H1 (cell line): ENCODE measurements around the gene PPP1R10. TPM values are rescaled to one million over a fixed set of nuclear protein-coding genes. Genes with fewer than 3 reads are reported as not detected.

ENCODE experiments used
- HDAC2 ChIP-seq, 2 experiments: fragments of 300-600 bp in 1 of 2; sonication (generic) in 1 of 2; IDR thresholded peaks; 2 replicates each; pipeline ENCODE4 v1.6.1; 2011 to 2012; ENCODE audit warnings: low read depth in 2 of 2, low read length in 2 of 2, mild to moderate bottlenecking in 2 of 2, moderate library complexity in 2 of 2, borderline replicate concordance in 1 of 2, inconsistent platforms in 1 of 2
- NANOG ChIP-seq: IDR thresholded peaks from 2 replicates; pipeline ENCODE4 v1.6.1; 2011; ENCODE audit warnings: low read length, low read depth, mild to moderate bottlenecking, inconsistent platforms; ENCODE audit not compliant: insufficient read depth, poor library complexity, severe bottlenecking
- RFX5 ChIP-seq: IDR thresholded peaks from 2 replicates; pipeline ENCODE4 v1.6.1; 2011; ENCODE audit warnings: low read depth, low read length, improper control_type of control experiment, borderline replicate concordance
- RNF2 ChIP-seq: fragments of 200-900, 300-1000 bp; sonication (generic); IDR thresholded peaks from 2 replicates; pipeline ENCODE4 v1.7.1; 2016; ENCODE audit warnings: borderline replicate concordance, low read depth, mild to moderate bottlenecking, antibody characterized with exemption, low read length; ENCODE audit not compliant: poor library complexity, severe bottlenecking; ENCODE audit errors: missing control alignments
- RXRA ChIP-seq: IDR thresholded peaks from 2 replicates; pipeline ENCODE4 v1.6.1; 2011; ENCODE audit warnings: low read depth, mild to moderate bottlenecking, low read length, moderate library complexity; ENCODE audit not compliant: insufficient read depth
- polyA plus RNA-seq, 7 experiments: library from polyadenylated mRNA; depleted of rRNA in 3 of 7; stranded (reverse) in 5 of 7; unstranded in 2 of 7; fragments of >200 nt in 5 of 7; fragments of 200-250 nt in 2 of 7; gene quantifications; 1 replicate in 5 of 7; 2 replicates in 1 of 7; 4 replicates in 1 of 7; pipeline versions ENCODE4 v1.2.1 to v1.2.3, GENCODE V29; 2011 to 2013; ENCODE audit warnings: missing spikeins in 2 of 7, mixed read lengths in 2 of 7
- total RNA-seq: library from RNA; stranded (reverse); fragmentation: NEBNext Ultra II Directional; extraction: Animal tissue kit (Norgen Biotek cat#: 25700); gene quantifications from 2 replicates; pipeline ENCODE4 v1.2.1, GENCODE V29; 2021
- TF ChIP-seq, protein P1 (sequence below): IDR thresholded peaks from 2 replicates; pipeline ENCODE4 v1.6.1; 2011; ENCODE audit warnings: low read depth, mild to moderate bottlenecking, low read length; ENCODE audit not compliant: insufficient read depth
- TF ChIP-seq, protein P2 (sequence below): IDR thresholded peaks from 2 replicates; pipeline ENCODE4 v1.6.1; 2012; ENCODE audit warnings: inconsistent platforms
- TF ChIP-seq, protein P3 (sequence below): fragments of 300-600 bp; sonication (generic); IDR thresholded peaks from 2 replicates; pipeline ENCODE4 v1.7.1; 2012; ENCODE audit warnings: low read length, moderate library complexity, mild to moderate bottlenecking, inconsistent platforms; ENCODE audit not compliant: insufficient replicate concordance

Gene PPP1R10
- total and polyA plus RNA-seq, 2 of the 8 experiments (the other 6 are each of a cell fraction or from before 2014, with no cell fraction given) = 23.9 to 89.1 TPM

DNA sequence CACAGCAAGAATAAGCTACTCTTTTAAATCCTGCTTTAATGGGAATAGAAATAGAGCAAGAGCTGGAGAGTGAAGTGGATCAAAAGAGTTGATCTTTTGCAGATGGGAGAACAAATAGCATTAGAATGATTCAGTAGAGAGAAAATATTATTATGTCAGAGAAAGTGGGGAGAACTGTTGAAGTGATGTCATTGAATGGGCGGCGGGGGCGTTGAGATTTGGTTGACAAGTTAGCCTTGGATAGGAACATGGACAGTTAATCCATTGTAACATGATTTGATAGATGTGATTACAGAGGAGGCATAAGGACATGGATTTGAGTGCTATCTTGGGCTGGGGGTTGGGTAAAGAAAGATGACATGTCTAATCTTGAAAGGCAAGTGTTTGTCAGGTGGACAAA lies 18.8 kb upstream of the PPP1R10 start (continued):
- TF ChIP-seq, protein P1, sequence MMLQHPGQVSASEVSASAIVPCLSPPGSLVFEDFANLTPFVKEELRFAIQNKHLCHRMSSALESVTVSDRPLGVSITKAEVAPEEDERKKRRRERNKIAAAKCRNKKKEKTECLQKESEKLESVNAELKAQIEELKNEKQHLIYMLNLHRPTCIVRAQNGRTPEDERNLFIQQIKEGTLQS = no peak
- TF ChIP-seq HDAC2 (IDR thresholded peaks at IDR 0.05; ENCODE audit: borderline replicate concordance in 1 of 2, low read depth in 2 of 2, low read length in 2 of 2) = no peak
- TF ChIP-seq RFX5 = no peak
- TF ChIP-seq RXRA = no peak
- TF ChIP-seq, protein P2, sequence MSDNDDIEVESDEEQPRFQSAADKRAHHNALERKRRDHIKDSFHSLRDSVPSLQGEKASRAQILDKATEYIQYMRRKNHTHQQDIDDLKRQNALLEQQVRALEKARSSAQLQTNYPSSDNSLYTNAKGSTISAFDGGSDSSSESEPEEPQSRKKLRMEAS = no peak
- TF ChIP-seq RNF2 = no peak
- TF ChIP-seq, protein P3, sequence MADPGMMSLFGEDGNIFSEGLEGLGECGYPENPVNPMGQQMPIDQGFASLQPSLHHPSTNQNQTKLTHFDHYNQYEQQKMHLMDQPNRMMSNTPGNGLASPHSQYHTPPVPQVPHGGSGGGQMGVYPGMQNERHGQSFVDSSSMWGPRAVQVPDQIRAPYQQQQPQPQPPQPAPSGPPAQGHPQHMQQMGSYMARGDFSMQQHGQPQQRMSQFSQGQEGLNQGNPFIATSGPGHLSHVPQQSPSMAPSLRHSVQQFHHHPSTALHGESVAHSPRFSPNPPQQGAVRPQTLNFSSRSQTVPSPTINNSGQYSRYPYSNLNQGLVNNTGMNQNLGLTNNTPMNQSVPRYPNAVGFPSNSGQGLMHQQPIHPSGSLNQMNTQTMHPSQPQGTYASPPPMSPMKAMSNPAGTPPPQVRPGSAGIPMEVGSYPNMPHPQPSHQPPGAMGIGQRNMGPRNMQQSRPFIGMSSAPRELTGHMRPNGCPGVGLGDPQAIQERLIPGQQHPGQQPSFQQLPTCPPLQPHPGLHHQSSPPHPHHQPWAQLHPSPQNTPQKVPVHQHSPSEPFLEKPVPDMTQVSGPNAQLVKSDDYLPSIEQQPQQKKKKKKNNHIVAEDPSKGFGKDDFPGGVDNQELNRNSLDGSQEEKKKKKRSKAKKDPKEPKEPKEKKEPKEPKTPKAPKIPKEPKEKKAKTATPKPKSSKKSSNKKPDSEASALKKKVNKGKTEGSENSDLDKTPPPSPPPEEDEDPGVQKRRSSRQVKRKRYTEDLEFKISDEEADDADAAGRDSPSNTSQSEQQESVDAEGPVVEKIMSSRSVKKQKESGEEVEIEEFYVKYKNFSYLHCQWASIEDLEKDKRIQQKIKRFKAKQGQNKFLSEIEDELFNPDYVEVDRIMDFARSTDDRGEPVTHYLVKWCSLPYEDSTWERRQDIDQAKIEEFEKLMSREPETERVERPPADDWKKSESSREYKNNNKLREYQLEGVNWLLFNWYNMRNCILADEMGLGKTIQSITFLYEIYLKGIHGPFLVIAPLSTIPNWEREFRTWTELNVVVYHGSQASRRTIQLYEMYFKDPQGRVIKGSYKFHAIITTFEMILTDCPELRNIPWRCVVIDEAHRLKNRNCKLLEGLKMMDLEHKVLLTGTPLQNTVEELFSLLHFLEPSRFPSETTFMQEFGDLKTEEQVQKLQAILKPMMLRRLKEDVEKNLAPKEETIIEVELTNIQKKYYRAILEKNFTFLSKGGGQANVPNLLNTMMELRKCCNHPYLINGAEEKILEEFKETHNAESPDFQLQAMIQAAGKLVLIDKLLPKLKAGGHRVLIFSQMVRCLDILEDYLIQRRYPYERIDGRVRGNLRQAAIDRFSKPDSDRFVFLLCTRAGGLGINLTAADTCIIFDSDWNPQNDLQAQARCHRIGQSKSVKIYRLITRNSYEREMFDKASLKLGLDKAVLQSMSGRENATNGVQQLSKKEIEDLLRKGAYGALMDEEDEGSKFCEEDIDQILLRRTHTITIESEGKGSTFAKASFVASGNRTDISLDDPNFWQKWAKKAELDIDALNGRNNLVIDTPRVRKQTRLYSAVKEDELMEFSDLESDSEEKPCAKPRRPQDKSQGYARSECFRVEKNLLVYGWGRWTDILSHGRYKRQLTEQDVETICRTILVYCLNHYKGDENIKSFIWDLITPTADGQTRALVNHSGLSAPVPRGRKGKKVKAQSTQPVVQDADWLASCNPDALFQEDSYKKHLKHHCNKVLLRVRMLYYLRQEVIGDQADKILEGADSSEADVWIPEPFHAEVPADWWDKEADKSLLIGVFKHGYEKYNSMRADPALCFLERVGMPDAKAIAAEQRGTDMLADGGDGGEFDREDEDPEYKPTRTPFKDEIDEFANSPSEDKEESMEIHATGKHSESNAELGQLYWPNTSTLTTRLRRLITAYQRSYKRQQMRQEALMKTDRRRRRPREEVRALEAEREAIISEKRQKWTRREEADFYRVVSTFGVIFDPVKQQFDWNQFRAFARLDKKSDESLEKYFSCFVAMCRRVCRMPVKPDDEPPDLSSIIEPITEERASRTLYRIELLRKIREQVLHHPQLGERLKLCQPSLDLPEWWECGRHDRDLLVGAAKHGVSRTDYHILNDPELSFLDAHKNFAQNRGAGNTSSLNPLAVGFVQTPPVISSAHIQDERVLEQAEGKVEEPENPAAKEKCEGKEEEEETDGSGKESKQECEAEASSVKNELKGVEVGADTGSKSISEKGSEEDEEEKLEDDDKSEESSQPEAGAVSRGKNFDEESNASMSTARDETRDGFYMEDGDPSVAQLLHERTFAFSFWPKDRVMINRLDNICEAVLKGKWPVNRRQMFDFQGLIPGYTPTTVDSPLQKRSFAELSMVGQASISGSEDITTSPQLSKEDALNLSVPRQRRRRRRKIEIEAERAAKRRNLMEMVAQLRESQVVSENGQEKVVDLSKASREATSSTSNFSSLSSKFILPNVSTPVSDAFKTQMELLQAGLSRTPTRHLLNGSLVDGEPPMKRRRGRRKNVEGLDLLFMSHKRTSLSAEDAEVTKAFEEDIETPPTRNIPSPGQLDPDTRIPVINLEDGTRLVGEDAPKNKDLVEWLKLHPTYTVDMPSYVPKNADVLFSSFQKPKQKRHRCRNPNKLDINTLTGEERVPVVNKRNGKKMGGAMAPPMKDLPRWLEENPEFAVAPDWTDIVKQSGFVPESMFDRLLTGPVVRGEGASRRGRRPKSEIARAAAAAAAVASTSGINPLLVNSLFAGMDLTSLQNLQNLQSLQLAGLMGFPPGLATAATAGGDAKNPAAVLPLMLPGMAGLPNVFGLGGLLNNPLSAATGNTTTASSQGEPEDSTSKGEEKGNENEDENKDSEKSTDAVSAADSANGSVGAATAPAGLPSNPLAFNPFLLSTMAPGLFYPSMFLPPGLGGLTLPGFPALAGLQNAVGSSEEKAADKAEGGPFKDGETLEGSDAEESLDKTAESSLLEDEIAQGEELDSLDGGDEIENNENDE = no peak
- no peak for TF ChIP-seq NANOG
